ENCODE measurements around the gene RAD51B. TPM values are rescaled to one million over a fixed set of nuclear protein-coding genes. Genes with fewer than 3 reads are reported as not detected.

RAD51B gene
- total RNA-seq, 1 experiment from 2014 or later, result 20.0 TPM

GRCh38 chr14:68523989-68524725 lies 704.6 kb downstream of the RAD51B start:
- H3K79me2 ChIP-seq (ENCODE audit: insufficient read depth, low read length), result no peaks in the 10 kb centered on the region
- H2AFZ ChIP-seq (ENCODE audit: low read depth, low read length, poor library complexity, severe bottlenecking), result no peak overlapping the region
- ChIA-PET CTCF (no interaction called here), POLR2A (interaction anchor here (1.5 to 1.7 kb wide), 2 partner anchors 10 to 24 kb away, joined by 3 to 6 read pairs; no protein-coding TSS in a partner anchor), RAD21 (ENCODE audit: low non-redundant PET in 1 of 2, low total read pairs in 2 of 2, uncharacterized antibody in 2 of 2, unreplicated experiment in 2 of 2) (no interaction called here)
- H3K27ac ChIP-seq (ENCODE audit: low read depth, low read length), result no peak overlapping the region
- no peaks in the 10 kb centered on the region for H3K9me2 ChIP-seq (ENCODE audit: insufficient read depth)
- H3K9ac ChIP-seq (ENCODE audit: low read length), result no peak overlapping the region
- intact Hi-C loops (cut with micrococcal nuclease), result no loop called here
- no peaks in the 10 kb centered on the region for H3K9me3 ChIP-seq (ENCODE audit: control insufficient read depth in 1 of 2, insufficient read depth in 1 of 2, low read depth in 1 of 2, low read length in 2 of 2)
- DNase-seq (ENCODE audit: low read depth, low spot score) (no peak), ATAC-seq (no peak)
- peaks cover 56 to 64% of the 10 kb centered on the region in 2 experiments for H3K4me1 ChIP-seq (ENCODE audit: control insufficient read depth in 1 of 2, insufficient read depth in 2 of 2, low read length in 2 of 2)
- no peak for TF ChIP-seq YY1 (IDR thresholded peaks at IDR 0.05; ENCODE audit: extremely low read depth, insufficient replicate concordance, low read depth, low read length)
- no peak for TF ChIP-seq FOSL1 (IDR thresholded peaks at IDR 0.05; ENCODE audit: low read depth)
- no peaks in the 10 kb centered on the region for H3K36me3 ChIP-seq (ENCODE audit: control insufficient read depth in 1 of 2, insufficient read depth in 2 of 2, low read length in 2 of 2)
- no TSS peak for BruUV-seq (replicated peaks)
- no peak overlapping the region for H3K4me2 ChIP-seq (ENCODE audit: low read length)
- no peak overlapping the region for H3K4me3 ChIP-seq (replicated peaks in 1 of 2; ENCODE audit: low read depth in 1 of 2, low read length in 2 of 2)
- H4K20me1 ChIP-seq (ENCODE audit: insufficient read depth), result no peaks in the 10 kb centered on the region
- H3K27me3 ChIP-seq (ENCODE audit: insufficient read depth, low read length), result no peaks in the 10 kb centered on the region

GRCh38 chr14:68525516-68525915 lies 705.9 kb downstream of the RAD51B start:
- Histone ChIP-seq H4K20me1 (ENCODE audit: insufficient read depth) (no peaks in the 10 kb centered on the region), H3K27me3 (ENCODE audit: insufficient read depth, low read length) (no peaks in the 10 kb centered on the region), H3K4me3 (replicated peaks in 1 of 2; ENCODE audit: low read depth in 1 of 2, low read length in 2 of 2) (no peak overlapping the region), H3K4me2 (ENCODE audit: low read length) (no peak overlapping the region), H3K4me1 (ENCODE audit: control insufficient read depth in 1 of 2, insufficient read depth in 2 of 2, low read length in 2 of 2) (peaks cover 42 to 50% of the 10 kb centered on the region in 2 experiments), H2AFZ (ENCODE audit: low read depth, low read length, poor library complexity, severe bottlenecking) (no peak overlapping the region), H3K9me2 (ENCODE audit: insufficient read depth) (no peaks in the 10 kb centered on the region), H3K9me3 (ENCODE audit: control insufficient read depth in 1 of 2, insufficient read depth in 1 of 2, low read depth in 1 of 2, low read length in 2 of 2) (peaks cover 0 to 9% of the 10 kb centered on the region in 2 experiments; a peak in 1 of 4 replicates), H3K27ac (ENCODE audit: low read depth, low read length) (no peak overlapping the region), H3K36me3 (ENCODE audit: control insufficient read depth in 1 of 2, insufficient read depth in 2 of 2, low read length in 2 of 2) (no peaks in the 10 kb centered on the region), H3K9ac (ENCODE audit: low read length) (no peak overlapping the region), H3K79me2 (ENCODE audit: insufficient read depth, low read length) (no peaks in the 10 kb centered on the region)
- BruUV-seq (replicated peaks), result no TSS peak
- POLR2A ChIA-PET, result interaction anchor here (1.5 kb wide), 1 partner anchor 23 kb away, joined by 3 read pairs; no protein-coding TSS in a partner anchor
- RAD21 ChIA-PET (ENCODE audit: low non-redundant PET in 1 of 2, low total read pairs in 2 of 2, uncharacterized antibody in 2 of 2, unreplicated experiment in 2 of 2), result no interaction called here
- intact Hi-C loops (cut with micrococcal nuclease), result no loop called here
- DNase-seq (ENCODE audit: low read depth, low spot score), result no peak
- no peak for ATAC-seq
- CTCF ChIA-PET, result no interaction called here
- no peak for TF ChIP-seq CBX3 (IDR thresholded peaks at IDR 0.05; ENCODE audit: low read depth)
- TF ChIP-seq EGR1 (IDR thresholded peaks at IDR 0.05; ENCODE audit: low read depth), result no peak
- no peak for TF ChIP-seq ZNF274 (IDR thresholded peaks at IDR 0.05; ENCODE audit: low read depth, low read length)
- no peak for TF ChIP-seq YY1 (IDR thresholded peaks at IDR 0.05; ENCODE audit: extremely low read depth, insufficient replicate concordance, low read depth, low read length)
- TF ChIP-seq, protein P1, sequence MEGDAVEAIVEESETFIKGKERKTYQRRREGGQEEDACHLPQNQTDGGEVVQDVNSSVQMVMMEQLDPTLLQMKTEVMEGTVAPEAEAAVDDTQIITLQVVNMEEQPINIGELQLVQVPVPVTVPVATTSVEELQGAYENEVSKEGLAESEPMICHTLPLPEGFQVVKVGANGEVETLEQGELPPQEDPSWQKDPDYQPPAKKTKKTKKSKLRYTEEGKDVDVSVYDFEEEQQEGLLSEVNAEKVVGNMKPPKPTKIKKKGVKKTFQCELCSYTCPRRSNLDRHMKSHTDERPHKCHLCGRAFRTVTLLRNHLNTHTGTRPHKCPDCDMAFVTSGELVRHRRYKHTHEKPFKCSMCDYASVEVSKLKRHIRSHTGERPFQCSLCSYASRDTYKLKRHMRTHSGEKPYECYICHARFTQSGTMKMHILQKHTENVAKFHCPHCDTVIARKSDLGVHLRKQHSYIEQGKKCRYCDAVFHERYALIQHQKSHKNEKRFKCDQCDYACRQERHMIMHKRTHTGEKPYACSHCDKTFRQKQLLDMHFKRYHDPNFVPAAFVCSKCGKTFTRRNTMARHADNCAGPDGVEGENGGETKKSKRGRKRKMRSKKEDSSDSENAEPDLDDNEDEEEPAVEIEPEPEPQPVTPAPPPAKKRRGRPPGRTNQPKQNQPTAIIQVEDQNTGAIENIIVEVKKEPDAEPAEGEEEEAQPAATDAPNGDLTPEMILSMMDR (IDR thresholded peaks at IDR 0.05 in 2 of 3, conservative IDR thresholded peaks at IDR 0.05 in 1 of 3; ENCODE audit: borderline replicate concordance in 1 of 3, insufficient read depth in 1 of 3, low read depth in 2 of 3, low read length in 2 of 3), result no peak
- TF ChIP-seq ELF1 (IDR thresholded peaks at IDR 0.05; ENCODE audit: borderline replicate concordance, low read depth), result no peak
- TF ChIP-seq TCF7L2 (IDR thresholded peaks at IDR 0.05; ENCODE audit: borderline replicate concordance, extremely low read depth, insufficient read depth, insufficient read length), result no peak
- TF ChIP-seq, protein P2, sequence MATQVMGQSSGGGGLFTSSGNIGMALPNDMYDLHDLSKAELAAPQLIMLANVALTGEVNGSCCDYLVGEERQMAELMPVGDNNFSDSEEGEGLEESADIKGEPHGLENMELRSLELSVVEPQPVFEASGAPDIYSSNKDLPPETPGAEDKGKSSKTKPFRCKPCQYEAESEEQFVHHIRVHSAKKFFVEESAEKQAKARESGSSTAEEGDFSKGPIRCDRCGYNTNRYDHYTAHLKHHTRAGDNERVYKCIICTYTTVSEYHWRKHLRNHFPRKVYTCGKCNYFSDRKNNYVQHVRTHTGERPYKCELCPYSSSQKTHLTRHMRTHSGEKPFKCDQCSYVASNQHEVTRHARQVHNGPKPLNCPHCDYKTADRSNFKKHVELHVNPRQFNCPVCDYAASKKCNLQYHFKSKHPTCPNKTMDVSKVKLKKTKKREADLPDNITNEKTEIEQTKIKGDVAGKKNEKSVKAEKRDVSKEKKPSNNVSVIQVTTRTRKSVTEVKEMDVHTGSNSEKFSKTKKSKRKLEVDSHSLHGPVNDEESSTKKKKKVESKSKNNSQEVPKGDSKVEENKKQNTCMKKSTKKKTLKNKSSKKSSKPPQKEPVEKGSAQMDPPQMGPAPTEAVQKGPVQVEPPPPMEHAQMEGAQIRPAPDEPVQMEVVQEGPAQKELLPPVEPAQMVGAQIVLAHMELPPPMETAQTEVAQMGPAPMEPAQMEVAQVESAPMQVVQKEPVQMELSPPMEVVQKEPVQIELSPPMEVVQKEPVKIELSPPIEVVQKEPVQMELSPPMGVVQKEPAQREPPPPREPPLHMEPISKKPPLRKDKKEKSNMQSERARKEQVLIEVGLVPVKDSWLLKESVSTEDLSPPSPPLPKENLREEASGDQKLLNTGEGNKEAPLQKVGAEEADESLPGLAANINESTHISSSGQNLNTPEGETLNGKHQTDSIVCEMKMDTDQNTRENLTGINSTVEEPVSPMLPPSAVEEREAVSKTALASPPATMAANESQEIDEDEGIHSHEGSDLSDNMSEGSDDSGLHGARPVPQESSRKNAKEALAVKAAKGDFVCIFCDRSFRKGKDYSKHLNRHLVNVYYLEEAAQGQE (IDR thresholded peaks at IDR 0.05; ENCODE audit: low read depth), result no peak
- no peak for TF ChIP-seq SRF (IDR thresholded peaks at IDR 0.05; ENCODE audit: low read depth)
- TF ChIP-seq JUND (IDR thresholded peaks at IDR 0.05), result no peak

All from HCT116 (cell line).